Measurements from ENCODE around the gene PPAT. TPM values are rescaled to one million over a fixed set of nuclear protein-coding genes. Genes with fewer than 3 reads are reported as not detected.
A peak's percentile ranks its signal among the peaks of the same experiment; 100 is the strongest.
"Not testable (repeated sequence)": the region's sequence is repeated elsewhere in the genome, so short reads cannot be mapped to it uniquely, and the experiment has no call there.

The PPAT gene
- total and polyA plus RNA-seq, 8 donors, result 6.4 to 30.0 (median 22.2) TPM

GRCh38 chr4:56469489-56470210, 34.2 kb upstream of the PPAT start:
- ATAC-seq, result no peak
- Histone ChIP-seq H3K27me3 (no peaks in the 10 kb centered on the region), H3K4me3 (no peak overlapping the region), H3K9me3 (no peaks in the 10 kb centered on the region), H3K27ac (no peak overlapping the region), H3K36me3 (peaks cover 0 to 45% of the 10 kb centered on the region in 2 donors), H3K4me1 (peaks cover 24 to 41% of the 10 kb centered on the region in 2 donors)
- no peak for DNase-seq
- TF ChIP-seq CTCF (IDR thresholded peaks at IDR 0.05), result no peak
- intact Hi-C loops (cut with DNase I), result no loop called here

DNA sequence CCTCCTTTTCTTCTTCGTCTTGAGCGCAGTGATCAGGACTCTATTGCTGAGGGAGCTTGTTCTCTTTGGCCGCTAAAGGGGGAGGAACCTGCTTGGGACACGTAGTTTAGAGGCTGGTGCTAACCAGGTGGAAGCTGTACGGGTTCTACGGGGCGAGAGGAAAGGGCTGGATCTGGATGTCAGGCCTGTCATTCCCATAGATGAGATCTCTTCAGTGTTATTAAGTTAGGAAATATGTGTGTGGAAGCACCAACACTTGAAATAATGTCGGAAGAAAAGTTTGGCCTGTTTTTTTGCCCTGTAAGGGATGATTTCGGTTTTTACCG, 32.6 kb upstream of the PPAT start:
- H3K27ac ChIP-seq, result peak overlapping the region; percentile 89
- ATAC-seq, result peak; percentile 81
- H3K36me3 ChIP-seq, result peaks cover 0 to 30% of the 10 kb centered on the region in 2 donors
- DNase-seq, result peak in 2 of 4 donors; percentile 46 to 48
- no peaks in the 10 kb centered on the region for H3K27me3 ChIP-seq
- H3K9me3 ChIP-seq, result no peaks in the 10 kb centered on the region
- no peak for TF ChIP-seq CTCF (IDR thresholded peaks at IDR 0.05)
- H3K4me1 ChIP-seq, result peaks cover 24 to 47% of the 10 kb centered on the region in 2 donors
- H3K4me3 ChIP-seq, result peak overlapping the region; percentile 96 to 97
- intact Hi-C loops (cut with DNase I), result no loop called here

DNA sequence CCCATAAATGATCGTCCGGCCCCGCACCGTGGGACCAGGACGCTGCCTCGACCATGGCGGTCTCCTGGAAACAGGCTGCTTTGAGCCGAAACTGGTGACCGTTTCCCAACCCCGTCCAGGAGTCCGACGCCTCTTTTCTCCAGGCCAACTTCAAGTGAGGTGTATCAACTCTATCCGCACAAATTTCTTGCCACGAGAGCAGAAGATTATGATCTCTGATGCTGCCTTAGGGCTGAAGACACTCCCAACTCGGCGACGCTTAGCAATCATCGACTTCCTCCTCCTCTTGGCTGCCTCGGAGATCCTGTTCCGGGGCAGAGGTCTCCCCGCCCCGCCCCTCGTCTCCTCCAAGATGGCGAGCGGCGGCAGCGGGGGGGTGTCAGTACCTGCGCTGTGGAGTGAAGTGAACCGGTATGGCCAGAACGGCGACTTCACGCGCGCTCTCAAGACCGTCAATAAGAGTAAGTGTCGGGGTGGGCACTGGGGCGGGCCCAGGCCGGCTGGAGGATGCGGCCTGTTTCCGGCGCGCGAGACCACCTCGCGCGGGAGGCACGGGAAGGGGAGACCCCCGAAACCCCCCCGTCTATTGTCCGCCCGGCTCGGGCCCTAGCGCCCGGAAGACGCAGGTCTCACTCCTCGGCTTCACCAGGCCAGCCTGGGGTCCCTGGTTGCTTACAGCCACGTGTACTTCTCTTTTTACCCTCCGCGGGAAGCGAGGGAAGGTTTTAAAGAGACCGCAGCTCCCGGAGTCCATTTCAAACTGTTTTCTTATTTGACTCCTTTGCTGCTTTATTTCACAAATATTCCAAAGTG, 32.1 kb upstream of the PPAT start, which contains the start of gene SRP72:
TSS of gene SRP72 (plus strand) at position 334 of the 813 bp plus-strand sequence. CDS start at position 353, 19 bp downstream.
- H3K27ac ChIP-seq, result peak within 1 kb of the TSS; percentile 89
- TF ChIP-seq CTCF (IDR thresholded peaks at IDR 0.05), result no peak
- intact Hi-C loops (cut with DNase I), result no loop called here
- H3K27me3 ChIP-seq, result no peaks in the 10 kb centered on the region
- peaks cover 24 to 47% of the 10 kb centered on the region in 2 donors for H3K4me1 ChIP-seq
- peak within 1 kb of the TSS; percentile 96 to 97 for H3K4me3 ChIP-seq
- no peaks in the 10 kb centered on the region for H3K9me3 ChIP-seq
- peak; percentile 99 for ATAC-seq
- H3K36me3 ChIP-seq, result peaks cover 0 to 30% of the 10 kb centered on the region in 2 donors
- DNase-seq, result peak; percentile 87 to 96 (median 92)

DNA sequence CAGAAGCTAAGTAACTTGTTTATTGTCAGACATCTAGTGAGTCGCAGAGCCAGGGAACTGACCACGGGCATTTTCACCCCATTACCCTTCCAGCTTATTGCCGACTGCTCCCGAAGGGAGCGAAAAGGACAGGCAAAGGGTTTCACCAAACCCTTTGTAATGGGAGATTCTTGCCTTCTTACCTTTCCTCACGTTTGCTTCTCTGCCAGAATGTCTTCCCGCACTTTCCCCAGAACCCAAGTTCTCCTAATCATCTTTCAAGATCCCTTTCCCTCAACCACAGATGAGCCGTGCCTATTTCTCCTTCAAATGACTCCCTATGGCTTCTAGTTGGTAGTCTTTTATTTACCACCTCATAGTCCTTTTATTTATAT, 31.5 kb upstream of the PPAT start:
- H3K27ac ChIP-seq, result peak overlapping the region; percentile 89
- ATAC-seq, result no peak
- intact Hi-C loops (cut with DNase I), result no loop called here

GRCh38 chr4:56466296-56466761, 30.9 kb upstream of the PPAT start:
- H3K36me3 ChIP-seq, result peaks cover 0 to 28% of the 10 kb centered on the region in 2 donors
- ATAC-seq, result peak; percentile 37
- H3K27me3 ChIP-seq; DNase-seq; H3K9me3 ChIP-seq; intact Hi-C loops (cut with DNase I): not testable (repeated sequence)
- peak overlapping the region; percentile 96 to 97 for H3K4me3 ChIP-seq
- peaks cover 24 to 47% of the 10 kb centered on the region in 2 donors for H3K4me1 ChIP-seq
- H3K27ac ChIP-seq, result peak overlapping the region in 1 of 2 donors; percentile 89

More for the DNA sequence above, 31.5 kb upstream of the PPAT start:
- no peak for TF ChIP-seq CTCF (IDR thresholded peaks at IDR 0.05)
- Histone ChIP-seq H3K27me3 (no peaks in the 10 kb centered on the region), H3K9me3 (no peaks in the 10 kb centered on the region), H3K36me3 (peaks cover 0 to 30% of the 10 kb centered on the region in 2 donors), H3K4me3 (peak overlapping the region; percentile 96 to 97), H3K4me1 (peaks cover 24 to 47% of the 10 kb centered on the region in 2 donors)
- no peak for DNase-seq
